Measurements from ENCODE around the gene SEMG1.

GRCh38 chr20:45191926-45192325 is 14.9 kb upstream of the SEMG1 start:
- TF ChIP-seq CTCF (IDR thresholded peaks at IDR 0.05) (no peak), EZH2 (IDR thresholded peaks at IDR 0.05) (no peak)

Data from neural progenitor cell (in vitro differentiated cells).